Measurements from ENCODE around the gene CRABP1. TPM values are rescaled to one million over a fixed set of nuclear protein-coding genes. Genes with fewer than 3 reads are reported as not detected.

The CRABP1 gene
- total RNA-seq, 6 experiments from 2014 or later: not detected

- DNase-seq: peak in 1 of 3 donors; percentile 34
- 67% methylated on average over 7 of the region's 10 CpGs for WGBS (ENCODE audit: insufficient coverage, low coverage, low lambda C conversion rate, missing lambda C conversion rate)
Measured at GRCh38 chr15:78319588-78319987, 20.6 kb upstream of the CRABP1 start.

GRCh38 chr15:78320183-78320582, 20.0 kb upstream of the CRABP1 start:
- TF ChIP-seq CTCF (IDR thresholded peaks at IDR 0.05): no peak
- no peak for TF ChIP-seq POLR2A (IDR thresholded peaks at IDR 0.05)
- DNase-seq: peak in 1 of 3 donors; percentile 15
- no peaks in the 10 kb centered on the region for H3K9me3 ChIP-seq
- H3K27me3 ChIP-seq: no peaks in the 10 kb centered on the region
- no peaks in the 10 kb centered on the region for H3K36me3 ChIP-seq
- H3K4me1 ChIP-seq: no peaks in the 10 kb centered on the region
- intact Hi-C loops (cut with DNase I): no loop called here
- WGBS (ENCODE audit: insufficient coverage, low coverage, low lambda C conversion rate, missing lambda C conversion rate): no CpG with 5 or more reads among the region's 5 CpGs
- no peak overlapping the region for H3K4me3 ChIP-seq
- no peak for ATAC-seq
- H3K27ac ChIP-seq: no peak overlapping the region

More at GRCh38 chr15:78319588-78319987, 20.6 kb upstream of the CRABP1 start:
- Histone ChIP-seq H3K27me3 (no peaks in the 10 kb centered on the region), H3K27ac (no peak overlapping the region), H3K9me3 (no peaks in the 10 kb centered on the region), H3K4me3 (no peak overlapping the region), H3K36me3 (no peaks in the 10 kb centered on the region), H3K4me1 (no peaks in the 10 kb centered on the region)
- intact Hi-C loops (cut with DNase I): loop anchor here in 1 of 2 donors (5.0 kb wide), 1 partner anchor 98 kb away; no protein-coding TSS in a partner anchor
- no peak for TF ChIP-seq POLR2A (IDR thresholded peaks at IDR 0.05)
- no peak for ATAC-seq

GRCh38 chr15:78321041-78321570, 19.0 kb upstream of the CRABP1 start:
- ATAC-seq (no peak), DNase-seq (peak in 1 of 3 donors; percentile 35)
- intact Hi-C loops (cut with DNase I): no loop called here
- no peak overlapping the region for H3K27ac ChIP-seq
- no peaks in the 10 kb centered on the region for H3K4me1 ChIP-seq
- H3K9me3 ChIP-seq: no peaks in the 10 kb centered on the region
- no peaks in the 10 kb centered on the region for H3K36me3 ChIP-seq
- no peaks in the 10 kb centered on the region for H3K27me3 ChIP-seq
- no peak overlapping the region for H3K4me3 ChIP-seq
- WGBS (ENCODE audit: insufficient coverage, low coverage, low lambda C conversion rate, missing lambda C conversion rate): 45% methylated on average over 7 of the region's 17 CpGs
- TF ChIP-seq CTCF (IDR thresholded peaks at IDR 0.05): no peak
- no peak for TF ChIP-seq POLR2A (IDR thresholded peaks at IDR 0.05)

GRCh38 chr15:78321786-78322185, 18.4 kb upstream of the CRABP1 start:
- DNase-seq (peak in 1 of 3 donors; percentile 18), ATAC-seq (no peak)
- H3K9me3 ChIP-seq: no peaks in the 10 kb centered on the region
- no peak overlapping the region for H3K27ac ChIP-seq
- no peaks in the 10 kb centered on the region for H3K4me1 ChIP-seq
- 27% methylated on average over 2 of the region's 4 CpGs for WGBS (ENCODE audit: insufficient coverage, low coverage, low lambda C conversion rate, missing lambda C conversion rate)
- no peak overlapping the region for H3K4me3 ChIP-seq
- intact Hi-C loops (cut with DNase I): no loop called here
- no peaks in the 10 kb centered on the region for H3K36me3 ChIP-seq
- no peaks in the 10 kb centered on the region for H3K27me3 ChIP-seq
- no peak for TF ChIP-seq POLR2A (IDR thresholded peaks at IDR 0.05)

GRCh38 chr15:78322243-78322642, 17.9 kb upstream of the CRABP1 start:
- DNase-seq (peak in 1 of 3 donors; percentile 41), ATAC-seq (peak in 3 of 4 donors; percentile 31 to 69 (median 52))
- H3K9me3 ChIP-seq: no peaks in the 10 kb centered on the region
- WGBS (ENCODE audit: insufficient coverage, low coverage, low lambda C conversion rate, missing lambda C conversion rate): 20% methylated on average over 2 of the region's 15 CpGs
- H3K36me3 ChIP-seq: no peaks in the 10 kb centered on the region
- H3K27me3 ChIP-seq: no peaks in the 10 kb centered on the region
- peaks cover 0 to 2% (median 0%) of the 10 kb centered on the region in 4 donors for H3K4me1 ChIP-seq
- intact Hi-C loops (cut with DNase I): no loop called here
- no peak overlapping the region for H3K4me3 ChIP-seq
- TF ChIP-seq CTCF (IDR thresholded peaks at IDR 0.05) (no peak), POLR2A (IDR thresholded peaks at IDR 0.05) (no peak)
- H3K27ac ChIP-seq: no peak overlapping the region

Measured in right lobe of liver (tissue), 6 donors.